Breast epithelium (tissue), 3 donors: ENCODE measurements around the gene SYCE3.

ENCODE experiments used
- POLR2A ChIP-seq: fragments of 450-650 bp; IDR thresholded peaks from one replicate; pipeline ENCODE4 v1.6.1; 2016; ENCODE audit warnings: antibody characterized with exemption, mild to moderate bottlenecking, moderate library complexity
- POLR2AphosphoS5 ChIP-seq, 3 donors: sonication (generic); formaldehyde crosslinking; IDR thresholded peaks; one replicate each; pipeline ENCODE4 v1.6.1; 2017; ENCODE audit warnings: antibody characterized with exemption in 3 of 3
- TF ChIP-seq, protein P1 (sequence below), 3 donors: fragments of 450-650 bp; IDR thresholded peaks; one replicate each; pipeline ENCODE4 v1.5.1; 2016 to 2017; ENCODE audit warnings: antibody characterized with exemption in 3 of 3, mild to moderate bottlenecking in 3 of 3, moderate library complexity in 3 of 3

DNA sequence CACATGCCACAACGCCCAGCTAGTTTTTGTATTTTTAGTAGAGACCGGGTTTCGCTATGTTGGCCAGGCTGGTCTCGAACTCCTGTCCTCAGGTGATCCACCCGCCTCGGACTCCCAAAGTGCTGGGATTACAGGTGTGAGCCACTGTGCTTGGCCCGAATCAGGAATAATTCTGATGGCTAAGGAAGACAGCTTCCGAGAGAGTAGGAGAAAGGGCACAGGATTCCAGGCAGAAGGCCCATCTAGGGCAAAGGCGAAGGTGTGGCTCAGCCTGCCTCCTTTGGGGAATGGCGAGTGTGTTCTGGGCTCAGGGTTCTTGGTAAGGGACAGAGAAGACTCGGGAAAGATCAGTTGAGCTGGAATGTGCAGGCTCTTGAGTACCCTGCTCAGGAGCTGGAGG lies 1.6 kb upstream of the SYCE3 start:
- TF ChIP-seq POLR2AphosphoS5 (IDR thresholded peaks at IDR 0.05): no peak
- no peak for TF ChIP-seq POLR2A
- TF ChIP-seq, protein P1, sequence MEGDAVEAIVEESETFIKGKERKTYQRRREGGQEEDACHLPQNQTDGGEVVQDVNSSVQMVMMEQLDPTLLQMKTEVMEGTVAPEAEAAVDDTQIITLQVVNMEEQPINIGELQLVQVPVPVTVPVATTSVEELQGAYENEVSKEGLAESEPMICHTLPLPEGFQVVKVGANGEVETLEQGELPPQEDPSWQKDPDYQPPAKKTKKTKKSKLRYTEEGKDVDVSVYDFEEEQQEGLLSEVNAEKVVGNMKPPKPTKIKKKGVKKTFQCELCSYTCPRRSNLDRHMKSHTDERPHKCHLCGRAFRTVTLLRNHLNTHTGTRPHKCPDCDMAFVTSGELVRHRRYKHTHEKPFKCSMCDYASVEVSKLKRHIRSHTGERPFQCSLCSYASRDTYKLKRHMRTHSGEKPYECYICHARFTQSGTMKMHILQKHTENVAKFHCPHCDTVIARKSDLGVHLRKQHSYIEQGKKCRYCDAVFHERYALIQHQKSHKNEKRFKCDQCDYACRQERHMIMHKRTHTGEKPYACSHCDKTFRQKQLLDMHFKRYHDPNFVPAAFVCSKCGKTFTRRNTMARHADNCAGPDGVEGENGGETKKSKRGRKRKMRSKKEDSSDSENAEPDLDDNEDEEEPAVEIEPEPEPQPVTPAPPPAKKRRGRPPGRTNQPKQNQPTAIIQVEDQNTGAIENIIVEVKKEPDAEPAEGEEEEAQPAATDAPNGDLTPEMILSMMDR (IDR thresholded peaks at IDR 0.05): no peak
